ENCODE measurements around the gene CYP19A1.

Gene CYP19A1

DNA sequence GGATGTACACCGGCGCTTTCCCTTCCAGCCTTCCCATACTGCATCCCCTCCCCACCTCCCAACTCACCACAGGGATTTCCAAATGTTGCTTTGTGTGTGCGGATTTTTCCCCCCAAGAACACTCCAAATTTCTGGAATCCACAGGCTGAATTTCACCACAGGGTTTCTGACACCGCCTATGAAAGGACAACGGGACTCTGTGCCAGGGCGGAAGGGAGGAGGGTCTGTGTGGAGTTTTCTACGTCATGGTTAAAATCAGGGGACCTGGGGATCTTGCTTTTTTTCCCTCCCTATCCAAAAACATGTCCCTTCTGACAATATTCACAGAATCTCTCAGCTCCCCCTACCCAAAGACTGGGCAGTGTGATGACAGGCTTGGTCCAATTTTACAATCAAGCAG, 14.6 kb downstream of the CYP19A1 start:
- DNase-seq, result no peak
- Mint-ChIP-seq H3K4me3 (no peak overlapping the region), H3K4me1 (ENCODE audit: low read depth) (no peaks in the 10 kb centered on the region), H3K27ac (no peak overlapping the region), H3K27me3 (no peaks in the 10 kb centered on the region), H3K36me3 (ENCODE audit: low read depth) (no peaks in the 10 kb centered on the region), H3K9me3 (no peaks in the 10 kb centered on the region)

DNA sequence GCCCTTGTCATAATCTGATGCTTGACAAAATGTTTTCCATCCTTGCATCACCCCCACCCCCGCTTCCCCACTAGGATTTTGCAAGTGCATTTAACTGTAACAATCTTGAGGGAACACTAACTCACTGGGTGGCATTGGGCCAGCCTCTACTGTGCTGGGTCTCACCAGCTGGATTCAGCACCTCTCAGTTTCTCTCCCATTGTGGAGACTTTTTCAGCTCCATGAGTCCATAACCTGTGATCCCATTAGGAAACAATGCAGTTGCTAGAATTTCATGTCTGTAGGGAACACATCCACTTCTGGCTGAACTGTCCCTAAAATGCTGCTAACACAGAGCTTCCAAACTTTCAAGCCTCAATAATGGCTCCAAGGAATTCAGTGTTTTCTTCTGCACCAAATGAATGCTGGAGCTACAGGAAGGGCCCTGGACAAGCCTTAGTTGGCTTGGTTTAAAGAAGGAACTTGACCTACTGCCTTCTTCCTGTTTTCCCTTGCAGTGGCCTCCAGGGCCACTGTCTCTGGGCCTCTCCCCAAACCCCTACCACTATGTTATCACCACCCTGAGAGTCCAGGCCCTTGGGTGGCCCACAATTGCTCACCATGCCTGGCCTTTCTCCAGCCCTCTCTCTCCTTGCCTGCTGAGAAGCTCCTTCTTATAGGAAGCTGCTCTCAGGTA, 15.6 kb downstream of the CYP19A1 start:
- no peak overlapping the region for H3K4me3 Mint-ChIP-seq
- DNase-seq, result no peak
- H3K27ac Mint-ChIP-seq, result no peak overlapping the region
- no peaks in the 10 kb centered on the region for H3K4me1 Mint-ChIP-seq (ENCODE audit: low read depth)
- no peaks in the 10 kb centered on the region for H3K9me3 Mint-ChIP-seq
- H3K36me3 Mint-ChIP-seq (ENCODE audit: low read depth), result no peaks in the 10 kb centered on the region
- H3K27me3 Mint-ChIP-seq, result no peaks in the 10 kb centered on the region

GRCh38 chr15:51321316-51321715, 17.1 kb downstream of the CYP19A1 start:
- no peak overlapping the region for H3K27ac Mint-ChIP-seq

DNA sequence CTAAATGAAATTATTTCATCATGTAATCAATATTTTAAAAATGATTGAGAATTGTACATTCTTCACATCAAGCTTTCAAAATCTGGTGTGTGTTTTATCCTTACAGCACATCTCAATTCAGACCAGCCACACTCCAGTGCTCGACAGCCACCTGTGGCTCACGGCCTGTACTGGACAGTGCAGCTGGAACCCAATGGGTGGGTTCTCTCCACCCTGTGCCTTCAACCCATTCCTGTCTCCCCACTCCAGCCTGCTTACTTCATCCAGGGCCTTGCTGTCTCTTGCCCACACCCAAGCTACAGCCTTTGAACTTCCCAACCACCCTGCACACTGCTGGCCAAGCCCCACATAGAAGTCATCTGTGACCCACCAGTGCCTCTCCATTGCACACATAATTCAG, 17.6 kb downstream of the CYP19A1 start:
- no peak overlapping the region for H3K27ac Mint-ChIP-seq
- no peaks in the 10 kb centered on the region for H3K4me1 Mint-ChIP-seq (ENCODE audit: low read depth)
- H3K36me3 Mint-ChIP-seq (ENCODE audit: low read depth), result no peaks in the 10 kb centered on the region
- no peaks in the 10 kb centered on the region for H3K9me3 Mint-ChIP-seq
- no peak overlapping the region for H3K4me3 Mint-ChIP-seq
- H3K27me3 Mint-ChIP-seq, result no peaks in the 10 kb centered on the region
- no peak for DNase-seq

More at GRCh38 chr15:51321316-51321715, 17.1 kb downstream of the CYP19A1 start:
- Mint-ChIP-seq H3K36me3 (ENCODE audit: low read depth) (no peaks in the 10 kb centered on the region), H3K4me3 (no peak overlapping the region), H3K4me1 (ENCODE audit: low read depth) (no peaks in the 10 kb centered on the region), H3K9me3 (no peaks in the 10 kb centered on the region), H3K27me3 (no peaks in the 10 kb centered on the region)
- DNase-seq, result no peak

DNA sequence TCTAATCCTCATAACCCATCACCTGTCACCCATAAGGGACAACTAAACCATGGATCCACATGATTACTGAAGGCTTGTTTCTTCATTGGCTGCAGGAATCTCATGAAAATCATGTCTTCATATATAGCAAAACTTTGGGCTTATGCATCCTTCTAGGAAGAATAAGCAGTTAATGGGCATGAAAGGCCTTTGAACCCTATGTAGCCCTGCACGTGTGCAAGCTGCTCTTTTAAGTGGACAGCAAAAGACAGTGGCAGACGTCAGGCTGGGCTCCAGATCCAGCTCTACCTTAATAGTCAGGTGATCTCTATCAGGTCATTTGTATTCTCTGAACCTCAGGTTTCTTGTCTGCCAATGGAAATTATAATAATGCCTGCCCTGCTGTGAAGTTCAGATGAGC, 18.9 kb downstream of the CYP19A1 start:
- no peaks in the 10 kb centered on the region for H3K27me3 Mint-ChIP-seq
- no peak overlapping the region for H3K27ac Mint-ChIP-seq
- no peaks in the 10 kb centered on the region for H3K4me1 Mint-ChIP-seq (ENCODE audit: low read depth)
- no peak overlapping the region for H3K4me3 Mint-ChIP-seq
- H3K9me3 Mint-ChIP-seq, result no peaks in the 10 kb centered on the region
- H3K36me3 Mint-ChIP-seq (ENCODE audit: low read depth), result no peaks in the 10 kb centered on the region
- no peak for DNase-seq

- no peak overlapping the region for H3K4me3 Mint-ChIP-seq
- no peaks in the 10 kb centered on the region for H3K9me3 Mint-ChIP-seq
- DNase-seq, result no peak
- H3K27me3 Mint-ChIP-seq, result no peaks in the 10 kb centered on the region
- no peak overlapping the region for H3K27ac Mint-ChIP-seq
- H3K36me3 Mint-ChIP-seq (ENCODE audit: low read depth), result no peaks in the 10 kb centered on the region
- no peaks in the 10 kb centered on the region for H3K4me1 Mint-ChIP-seq (ENCODE audit: low read depth)
Measured at GRCh38 chr15:51318382-51319150, 19.8 kb downstream of the CYP19A1 start.

DNA sequence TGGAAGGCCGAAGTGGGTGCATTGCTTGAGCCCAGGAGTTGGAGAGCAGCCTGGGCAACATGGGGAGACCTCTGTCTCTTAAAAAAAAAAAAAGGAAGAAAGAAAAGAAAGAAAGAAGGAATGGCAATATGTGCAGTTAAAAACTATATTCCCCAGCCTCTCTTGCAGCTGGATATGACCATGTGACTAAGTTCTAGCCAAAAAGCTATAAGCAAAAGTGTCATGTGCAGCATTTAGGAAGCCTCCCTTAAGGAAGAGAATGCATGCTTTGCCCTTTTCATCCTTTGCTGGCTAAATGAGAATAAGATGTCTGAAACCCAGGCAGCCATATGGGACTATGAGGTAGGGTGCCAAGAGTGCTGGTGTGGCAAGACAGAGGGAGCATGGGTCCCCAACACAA, 21.8 kb downstream of the CYP19A1 start:
- DNase-seq, result no peak
- H3K9me3 Mint-ChIP-seq, result no peaks in the 10 kb centered on the region
- H3K4me3 Mint-ChIP-seq, result no peak overlapping the region
- no peak overlapping the region for H3K27ac Mint-ChIP-seq
- H3K4me1 Mint-ChIP-seq (ENCODE audit: low read depth), result no peaks in the 10 kb centered on the region
- H3K27me3 Mint-ChIP-seq, result no peaks in the 10 kb centered on the region
- H3K36me3 Mint-ChIP-seq (ENCODE audit: low read depth), result no peaks in the 10 kb centered on the region

DNA sequence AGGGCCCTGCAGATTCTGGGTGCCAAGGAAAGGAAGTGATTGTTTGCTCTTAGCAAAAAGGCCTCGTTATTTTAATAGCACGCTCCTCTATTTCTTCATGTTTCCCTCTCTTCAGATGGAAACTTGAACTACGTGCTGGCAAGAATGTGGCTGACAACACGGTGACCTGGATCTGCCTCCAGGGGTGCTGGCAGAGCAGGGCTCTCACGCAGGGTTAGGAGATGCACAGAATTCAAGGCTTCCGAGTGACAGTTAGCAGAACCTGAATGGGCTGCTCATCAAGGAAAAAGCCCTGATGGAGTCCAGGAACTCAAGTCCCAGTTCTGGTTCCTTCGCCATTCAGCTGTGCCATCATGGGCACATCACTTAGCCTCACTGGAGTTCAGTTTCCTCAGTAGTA, 22.7 kb downstream of the CYP19A1 start:
- no peak for DNase-seq
- no peaks in the 10 kb centered on the region for H3K36me3 Mint-ChIP-seq (ENCODE audit: low read depth)
- H3K27me3 Mint-ChIP-seq, result no peaks in the 10 kb centered on the region
- H3K4me1 Mint-ChIP-seq (ENCODE audit: low read depth), result no peaks in the 10 kb centered on the region
- H3K4me3 Mint-ChIP-seq, result no peak overlapping the region
- H3K27ac Mint-ChIP-seq, result no peak overlapping the region
- H3K9me3 Mint-ChIP-seq, result no peaks in the 10 kb centered on the region

- Mint-ChIP-seq H3K4me3 (no peak overlapping the region), H3K36me3 (ENCODE audit: low read depth) (no peaks in the 10 kb centered on the region), H3K4me1 (ENCODE audit: low read depth) (no peaks in the 10 kb centered on the region), H3K27ac (no peak overlapping the region), H3K9me3 (no peaks in the 10 kb centered on the region), H3K27me3 (no peaks in the 10 kb centered on the region)
- no peak for DNase-seq
Measured at GRCh38 chr15:51314391-51315337, 23.7 kb downstream of the CYP19A1 start.

DNA sequence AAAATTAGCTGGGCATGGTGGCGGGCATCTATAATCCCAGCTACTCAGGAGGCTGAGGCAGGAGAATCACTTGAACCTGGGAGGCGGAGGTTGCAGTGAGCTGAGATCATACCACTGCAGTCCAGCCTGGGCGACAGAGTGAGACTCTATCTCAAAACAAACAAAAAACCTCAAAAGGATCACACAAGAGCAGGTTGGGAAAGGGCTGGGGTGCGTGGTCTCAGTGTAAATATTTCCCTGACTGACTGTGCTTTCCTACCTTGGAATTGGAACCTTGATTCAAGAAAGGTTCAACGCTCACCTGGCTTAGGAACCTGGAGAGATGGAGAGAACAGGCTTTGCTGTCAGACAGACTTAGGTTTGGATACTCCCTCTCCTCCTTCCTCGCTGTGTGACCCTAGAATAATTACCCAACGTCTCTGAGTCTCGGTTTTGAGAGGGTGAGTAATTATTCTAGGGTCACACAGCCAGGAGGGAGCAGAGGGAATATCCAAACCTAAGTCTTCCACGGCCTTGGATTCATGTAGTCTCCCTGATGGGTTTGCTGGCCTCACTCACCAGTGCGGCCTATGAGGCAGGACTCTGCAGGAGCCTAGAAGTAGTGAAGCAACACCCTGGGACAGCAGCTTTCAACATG, 24.6 kb downstream of the CYP19A1 start:
- Mint-ChIP-seq H3K36me3 (ENCODE audit: low read depth) (no peaks in the 10 kb centered on the region), H3K27ac (no peak overlapping the region), H3K4me3 (no peak overlapping the region), H3K9me3 (no peaks in the 10 kb centered on the region), H3K4me1 (ENCODE audit: low read depth) (no peaks in the 10 kb centered on the region), H3K27me3 (no peaks in the 10 kb centered on the region)
- DNase-seq, result no peak

GRCh38 chr15:51313074-51313393, 25.4 kb downstream of the CYP19A1 start:
- H3K9me3 Mint-ChIP-seq, result no peaks in the 10 kb centered on the region
- H3K27me3 Mint-ChIP-seq, result peaks cover under 1% of the 10 kb centered on the region
- DNase-seq, result no peak
- no peaks in the 10 kb centered on the region for H3K4me1 Mint-ChIP-seq (ENCODE audit: low read depth)
- no peaks in the 10 kb centered on the region for H3K36me3 Mint-ChIP-seq (ENCODE audit: low read depth)
- no peak overlapping the region for H3K27ac Mint-ChIP-seq
- no peak overlapping the region for H3K4me3 Mint-ChIP-seq

DNA sequence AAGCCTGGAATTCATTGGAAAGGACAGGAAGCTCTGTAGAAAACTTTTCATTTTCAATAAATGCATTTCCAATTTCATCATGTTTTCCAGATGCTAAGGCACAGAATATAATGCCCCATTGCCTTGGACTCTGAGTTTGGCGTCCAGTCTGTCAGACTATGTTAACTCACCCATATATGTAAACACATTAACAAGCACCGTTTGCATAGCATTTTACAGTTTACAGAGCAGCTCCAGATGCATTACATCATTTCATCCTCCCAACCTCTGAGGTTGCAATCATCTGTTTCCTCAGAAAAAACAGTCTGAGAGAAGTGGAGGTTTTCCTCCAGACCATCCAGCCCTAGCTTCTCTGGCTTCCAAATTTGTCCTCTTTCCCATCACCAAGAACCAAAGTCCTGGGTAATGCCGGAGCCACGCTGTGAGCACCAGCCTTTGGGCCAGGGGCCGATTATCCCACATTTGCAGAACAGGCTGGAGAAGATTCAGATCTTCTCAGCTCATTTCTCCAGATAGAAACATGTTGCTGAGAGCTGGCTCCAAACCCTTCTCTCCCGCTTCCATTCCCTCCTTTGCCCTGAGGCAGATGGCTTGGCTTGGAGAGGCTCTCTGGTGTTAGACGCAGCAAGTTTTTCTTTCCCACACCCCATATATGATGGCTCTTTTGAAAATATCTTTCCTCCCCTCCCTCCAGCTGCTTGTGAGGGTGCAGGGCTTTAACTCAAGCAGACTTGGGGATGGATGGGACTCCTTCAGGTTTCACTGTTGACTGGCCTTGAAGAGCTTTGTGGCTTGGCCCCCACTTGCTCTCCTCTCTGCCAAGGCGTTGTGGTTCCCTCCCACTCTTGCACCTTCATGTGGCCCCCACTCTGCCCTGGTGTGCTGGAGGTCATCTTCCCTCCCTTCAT, 26.0 kb downstream of the CYP19A1 start:
- Mint-ChIP-seq H3K27me3 (peaks cover 7% of the 10 kb centered on the region), H3K9me3 (no peaks in the 10 kb centered on the region), H3K27ac (no peak overlapping the region), H3K4me3 (no peak overlapping the region), H3K4me1 (ENCODE audit: low read depth) (no peaks in the 10 kb centered on the region), H3K36me3 (ENCODE audit: low read depth) (no peaks in the 10 kb centered on the region)
- DNase-seq, result no peak

GRCh38 chr15:51311510-51311909, 26.9 kb downstream of the CYP19A1 start:
- H3K4me1 Mint-ChIP-seq (ENCODE audit: low read depth), result no peaks in the 10 kb centered on the region
- H3K27ac Mint-ChIP-seq, result no peak overlapping the region
- no peaks in the 10 kb centered on the region for H3K9me3 Mint-ChIP-seq
- H3K36me3 Mint-ChIP-seq (ENCODE audit: low read depth), result no peaks in the 10 kb centered on the region
- H3K27me3 Mint-ChIP-seq, result peaks cover 7% of the 10 kb centered on the region
- no peak for DNase-seq
- H3K4me3 Mint-ChIP-seq, result no peak overlapping the region

DNA sequence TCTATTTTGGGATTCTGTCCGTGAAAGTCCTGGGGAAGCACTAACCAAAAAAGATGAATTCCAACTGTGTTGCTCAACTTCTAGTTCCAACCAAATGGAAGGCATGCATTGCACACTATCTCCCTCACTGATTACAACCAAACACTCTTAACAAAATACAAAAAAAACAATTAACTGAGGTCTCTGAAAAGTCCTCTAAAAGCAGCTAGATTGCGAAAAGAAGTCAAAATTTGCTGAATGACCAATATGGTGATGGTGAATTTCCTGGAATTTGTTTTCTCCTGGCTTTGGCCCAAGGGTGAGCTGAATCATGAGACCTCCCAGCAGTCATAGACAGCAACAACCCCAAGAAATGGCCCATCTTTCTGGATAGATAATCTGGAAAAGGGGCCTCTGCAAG, 28.3 kb downstream of the CYP19A1 start:
- Mint-ChIP-seq H3K27ac (no peak overlapping the region), H3K27me3 (peaks cover 9% of the 10 kb centered on the region), H3K9me3 (no peaks in the 10 kb centered on the region), H3K4me1 (ENCODE audit: low read depth) (no peaks in the 10 kb centered on the region), H3K4me3 (no peak overlapping the region), H3K36me3 (ENCODE audit: low read depth) (no peaks in the 10 kb centered on the region)
- no peak for DNase-seq
